GM20000 (cell line): ENCODE measurements around the gene ZNF628.

ENCODE experiments used
- DNase-seq: peaks from one replicate; pipeline ENCODE4 v3.0.0; 2012; ENCODE audit warnings: low spot score
- CTCF ChIP-seq: IDR thresholded peaks from 2 replicates; pipeline ENCODE4 v1.5.1; 2012; ENCODE audit warnings: mild to moderate bottlenecking, control low read depth; ENCODE audit errors: extremely low read depth, missing control alignments

ZNF628 gene

GRCh38 chr19:55451163-55451964 is 25.1 kb upstream of the ZNF628 start:
- peak; percentile 65 for DNase-seq
- TF ChIP-seq CTCF: no peak

GRCh38 chr19:55451965-55452748 is 24.3 kb upstream of the ZNF628 start:
- peak; percentile 46 for DNase-seq
- no peak for TF ChIP-seq CTCF

- DNase-seq: no peak
- TF ChIP-seq CTCF: no peak
Observed at GRCh38 chr19:55452749-55453346, 23.6 kb upstream of the ZNF628 start.

- DNase-seq: no peak
- no peak for TF ChIP-seq CTCF
Observed at GRCh38 chr19:55453511-55454260, 22.7 kb upstream of the ZNF628 start.

- peak; percentile 78 for DNase-seq
- TF ChIP-seq CTCF: peak; percentile 51
Observed at GRCh38 chr19:55454787-55455243, 21.6 kb upstream of the ZNF628 start.

GRCh38 chr19:55455576-55456235 is 20.7 kb upstream of the ZNF628 start:
- DNase-seq: no peak
- no peak for TF ChIP-seq CTCF
